GM23338 (cell line): ENCODE measurements around the gene ZHX3. TPM values are rescaled to one million over a fixed set of nuclear protein-coding genes. Genes with fewer than 3 reads are reported as not detected.
"Not testable (repeated sequence)": the region's sequence is repeated elsewhere in the genome, so short reads cannot be mapped to it uniquely, and the experiment has no call there.

Experiments
- ATAC-seq: fragments of 200-7000 bp; cut with Tn5 transposase; 3 replicates; pipeline ENCODE4 v1.9.1; 2020
- DNase-seq: peaks from one replicate; pipeline ENCODE4 v3.0.0-alpha.2; 2015; ENCODE audit warnings: low spot score
- H2AFZ ChIP-seq: fragments of 200-600 bp; sonication (generic); 2 replicates; pipeline ENCODE4 v1.8.0; 2016; ENCODE audit warnings: antibody characterized with exemption, mild to moderate bottlenecking, moderate library complexity
- H3F3A ChIP-seq: fragments of 200-600 bp; sonication (generic); replicated peaks from 2 replicates; pipeline ENCODE4 v1.8.0; 2017; ENCODE audit warnings: antibody characterized with exemption, mixed run types, low read depth
- H3K27ac ChIP-seq: fragments of 200-600 bp; sonication (generic); 2 replicates; pipeline ENCODE4 v1.6.1; 2016; ENCODE audit warnings: low read depth
- H3K27me3 ChIP-seq: fragments of 200-600 bp; sonication (generic); 2 replicates; pipeline ENCODE4 v1.8.0; 2016; ENCODE audit warnings: mild to moderate bottlenecking, mixed run types, moderate library complexity; ENCODE audit not compliant: insufficient read depth
- H3K36me3 ChIP-seq: fragments of 200-600 bp; sonication (generic); 2 replicates; pipeline ENCODE4 v1.8.0; 2016; ENCODE audit warnings: mild to moderate bottlenecking; ENCODE audit not compliant: insufficient read depth
- H3K4me1 ChIP-seq: fragments of 200-600 bp; sonication (generic); 2 replicates; pipeline ENCODE4 v1.8.0; 2016; ENCODE audit warnings: mild to moderate bottlenecking, moderate library complexity; ENCODE audit not compliant: insufficient read depth
- H3K4me2 ChIP-seq: fragments of 200-600 bp; sonication (generic); 2 replicates; pipeline ENCODE4 v1.7.1; 2017; ENCODE audit warnings: mixed run types
- H3K4me3 ChIP-seq: fragments of 200-600 bp; sonication (generic); 2 replicates; pipeline ENCODE4 v1.6.1; 2016; ENCODE audit warnings: mixed run types
- H3K79me2 ChIP-seq: fragments of 200-600 bp; sonication (generic); replicated peaks from 2 replicates; pipeline ENCODE4 v1.8.0; 2017; ENCODE audit warnings: mild to moderate bottlenecking; ENCODE audit not compliant: insufficient read depth
- H3K9me2 ChIP-seq: fragments of 200-600 bp; sonication (generic); 2 replicates; pipeline ENCODE4 v1.8.0; 2017; ENCODE audit not compliant: insufficient read depth
- H4K20me1 ChIP-seq: fragments of 200-600 bp; sonication (generic); replicated peaks from 2 replicates; pipeline ENCODE4 v1.8.0; 2017; ENCODE audit warnings: mild to moderate bottlenecking; ENCODE audit not compliant: insufficient read depth
- H3K27ac Mint-ChIP-seq: 2 replicates; pipeline ENCODE4 v1.8.0; 2020; ENCODE audit warnings: inconsistent platforms, mild to moderate bottlenecking, moderate library complexity, mixed read lengths
- H3K27me3 Mint-ChIP-seq: 3 replicates; pipeline ENCODE4 v1.8.0; 2022; ENCODE audit warnings: low read depth, mild to moderate bottlenecking, moderate library complexity, mixed read lengths, inconsistent platforms; ENCODE audit not compliant: insufficient read depth, poor library complexity
- H3K36me3 Mint-ChIP-seq: 3 replicates; pipeline ENCODE4 v1.8.0; 2021; ENCODE audit warnings: low read depth, mild to moderate bottlenecking, inconsistent platforms, moderate library complexity, mixed read lengths
- H3K4me1 Mint-ChIP-seq: 3 replicates; pipeline ENCODE4 v1.8.0; 2020; ENCODE audit warnings: mild to moderate bottlenecking, inconsistent platforms, mixed read lengths
- H3K4me3 Mint-ChIP-seq: 3 replicates; pipeline ENCODE4 v1.8.0; 2021; ENCODE audit warnings: moderate library complexity, mild to moderate bottlenecking, inconsistent platforms, mixed read lengths
- H3K9me3 Mint-ChIP-seq: 3 replicates; pipeline ENCODE4 v1.8.0; 2020; ENCODE audit warnings: moderate library complexity, mild to moderate bottlenecking, inconsistent platforms, mixed read lengths
- CREB1 ChIP-seq: fragments of 250-450 bp; sonication (Bioruptor Pico); IDR thresholded peaks from 2 replicates; pipeline ENCODE4 v1.5.0; 2020; ENCODE audit warnings: low read depth, mild to moderate bottlenecking, moderate library complexity
- CTCF ChIP-seq, 2 experiments: fragments of 200-600 bp in 1 of 2; sonication (generic) in 1 of 2; conservative IDR thresholded peaks; 2 replicates each; pipeline versions ENCODE4 v1.5.1 to v1.6.1; 2016 to 2017; ENCODE audit warnings: antibody characterized with exemption in 2 of 2, low read depth in 2 of 2, mild to moderate bottlenecking in 2 of 2, moderate library complexity in 1 of 2
- ETS1 ChIP-seq: IDR thresholded peaks from 2 replicates; pipeline ENCODE4 v1.6.1; 2016; ENCODE audit warnings: antibody characterized with exemption
- EZH2 ChIP-seq: fragments of 200-600 bp; sonication (generic); IDR thresholded peaks from one replicate; pipeline ENCODE4 v1.8.0; 2017; ENCODE audit warnings: antibody characterized with exemption, mild to moderate bottlenecking, low read depth; ENCODE audit not compliant: unreplicated experiment
- JUNB ChIP-seq: IDR thresholded peaks from one replicate; pipeline ENCODE4 v1.6.1; 2016; ENCODE audit warnings: antibody characterized with exemption; ENCODE audit not compliant: unreplicated experiment
- POLR2AphosphoS5 ChIP-seq: IDR thresholded peaks from 2 replicates; pipeline ENCODE4 v1.6.1; 2016; ENCODE audit warnings: antibody characterized with exemption, low read depth
- REST ChIP-seq: IDR thresholded peaks from one replicate; pipeline ENCODE4 v1.6.1; 2018; ENCODE audit warnings: antibody characterized with exemption; ENCODE audit not compliant: unreplicated experiment
- STAT1 ChIP-seq: IDR thresholded peaks from one replicate; pipeline ENCODE4 v1.6.1; 2016; ENCODE audit warnings: antibody characterized with exemption; ENCODE audit not compliant: unreplicated experiment
- ZNF114 ChIP-seq: fragments of 250-450 bp; sonication (Bioruptor Pico); IDR thresholded peaks from 2 replicates; pipeline ENCODE4 v1.5.0; 2020; ENCODE audit warnings: mild to moderate bottlenecking, moderate library complexity
- ZNF331 ChIP-seq: fragments of 250-450 bp; sonication (Bioruptor Pico); IDR thresholded peaks from 2 replicates; pipeline ENCODE4 v1.5.0; 2020; ENCODE audit warnings: low read depth, mild to moderate bottlenecking, moderate library complexity
- polyA plus RNA-seq: library from polyadenylated mRNA; unstranded; fragments of >200 nt; fragmentation: Nextera tagmentation; extraction: Ambion mirVana; gene quantifications from 2 replicates; pipeline ENCODE4 v1.2.1, GENCODE V29; 2016
- total RNA-seq: library from RNA; depleted of rRNA; stranded (reverse); fragments of >200 nt; shearing (Covaris generic); gene quantifications from 2 replicates; pipeline ENCODE4 v1.2.3, GENCODE V29; 2014

ZHX3 gene
- total and polyA plus RNA-seq, 2 experiments from 2014 or later = 1.7 to 2.8 TPM

GRCh38 chr20:41132388-41132775 lies 185.1 kb downstream of the ZHX3 start:
- Mint-ChIP-seq H3K4me1 (peaks cover 12% of the 10 kb centered on the region), H3K36me3 (peaks cover 18% of the 10 kb centered on the region), H3K27me3 (peaks cover 23% of the 10 kb centered on the region)
- not testable (repeated sequence) for H3K4me3 ChIP-seq, H3K9me2 ChIP-seq, H3K27ac Mint-ChIP-seq, H3K27me3 ChIP-seq, H3K4me2 ChIP-seq, H3K79me2 ChIP-seq, ATAC-seq, H4K20me1 ChIP-seq, H3K27ac ChIP-seq, H3K9me3 Mint-ChIP-seq, H3K36me3 ChIP-seq, H3F3A ChIP-seq, H3K4me3 Mint-ChIP-seq, DNase-seq, H2AFZ ChIP-seq
- H3K4me1 ChIP-seq = peaks cover 11% of the 10 kb centered on the region

- peaks cover 12% of the 10 kb centered on the region for H3K4me1 Mint-ChIP-seq
- no peaks in the 10 kb centered on the region for H3K36me3 ChIP-seq
- H4K20me1 ChIP-seq = no peaks in the 10 kb centered on the region; the same call in 1 of the 2 replicates
- TF ChIP-seq EZH2 (no peak), POLR2AphosphoS5 (no peak), STAT1 (no peak), CTCF (conservative IDR thresholded peaks at IDR 0.05; ENCODE audit: low read depth in 2 of 2) (no peak), ETS1 (no peak), ZNF331 (CRISPR knock-in tag) (no peak), REST (no peak), JUNB (no peak), ZNF114 (no peak), CREB1 (no peak)
Measured at GRCh38 chr20:41131594-41132387, 185.7 kb downstream of the ZHX3 start.

More at GRCh38 chr20:41131594-41132387, 185.7 kb downstream of the ZHX3 start:
- no peak overlapping the region for H3K4me2 ChIP-seq
- H2AFZ ChIP-seq = no peak overlapping the region
- Mint-ChIP-seq H3K27me3 (peaks cover 23% of the 10 kb centered on the region), H3K9me3 (no peaks in the 10 kb centered on the region; the same call in 2 of the 3 replicates), H3K36me3 (peaks cover 21% of the 10 kb centered on the region), H3K27ac (no peak overlapping the region), H3K4me3 (no peak overlapping the region)
- ATAC-seq = no peak
- peaks cover 11% of the 10 kb centered on the region for H3K4me1 ChIP-seq
- peaks cover 5% of the 10 kb centered on the region for H3K27me3 ChIP-seq
- no peak overlapping the region for H3K4me3 ChIP-seq
- no peaks in the 10 kb centered on the region for H3K79me2 ChIP-seq
- H3K27ac ChIP-seq = no peak overlapping the region
- no peak for DNase-seq
- H3K9me2 ChIP-seq = no peaks in the 10 kb centered on the region
- H3F3A ChIP-seq = no peaks in the 10 kb centered on the region
